ENCODE measurements around the gene OR6V1.

OR6V1 gene

DNA sequence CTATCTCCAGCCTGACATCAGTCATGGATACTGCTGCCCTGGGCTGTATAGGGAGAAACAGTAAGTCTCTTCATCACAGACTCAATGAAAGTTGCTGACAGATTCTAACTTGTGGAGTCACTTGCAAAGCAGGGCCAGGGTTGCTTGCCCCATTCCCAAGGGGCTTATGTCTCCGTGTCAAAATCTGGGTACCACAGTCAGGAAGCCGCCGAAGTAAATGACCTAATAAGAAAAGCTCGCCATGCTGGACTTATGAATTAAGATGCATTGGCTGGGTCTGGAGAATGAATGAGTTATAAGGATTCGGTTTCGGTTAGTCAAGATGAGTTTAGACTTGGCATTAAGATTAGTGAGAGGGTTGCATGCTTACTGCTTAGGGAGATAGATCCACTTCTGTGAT, 10.8 kb upstream of the OR6V1 start:
- H3K4me3 ChIP-seq (ENCODE audit: insufficient read depth, low read depth, low read length, poor library complexity, severe bottlenecking): no peak overlapping the region
- H3K4me1 ChIP-seq (ENCODE audit: control insufficient read depth, insufficient read depth, low read length, poor library complexity, severe bottlenecking): no peaks in the 10 kb centered on the region
- no peak overlapping the region for H3K27ac ChIP-seq (ENCODE audit: insufficient read depth, low read length, poor library complexity, severe bottlenecking)
- H3K27me3 ChIP-seq (replicated peaks; ENCODE audit: control insufficient read depth, insufficient read depth, low read length, poor library complexity, severe bottlenecking): no peaks in the 10 kb centered on the region
- H3K36me3 ChIP-seq (ENCODE audit: control insufficient read depth, insufficient read depth, low read length): no peaks in the 10 kb centered on the region
- no peak for DNase-seq
- H3K9me3 ChIP-seq (ENCODE audit: control insufficient read depth, low read length): no peaks in the 10 kb centered on the region

DNA sequence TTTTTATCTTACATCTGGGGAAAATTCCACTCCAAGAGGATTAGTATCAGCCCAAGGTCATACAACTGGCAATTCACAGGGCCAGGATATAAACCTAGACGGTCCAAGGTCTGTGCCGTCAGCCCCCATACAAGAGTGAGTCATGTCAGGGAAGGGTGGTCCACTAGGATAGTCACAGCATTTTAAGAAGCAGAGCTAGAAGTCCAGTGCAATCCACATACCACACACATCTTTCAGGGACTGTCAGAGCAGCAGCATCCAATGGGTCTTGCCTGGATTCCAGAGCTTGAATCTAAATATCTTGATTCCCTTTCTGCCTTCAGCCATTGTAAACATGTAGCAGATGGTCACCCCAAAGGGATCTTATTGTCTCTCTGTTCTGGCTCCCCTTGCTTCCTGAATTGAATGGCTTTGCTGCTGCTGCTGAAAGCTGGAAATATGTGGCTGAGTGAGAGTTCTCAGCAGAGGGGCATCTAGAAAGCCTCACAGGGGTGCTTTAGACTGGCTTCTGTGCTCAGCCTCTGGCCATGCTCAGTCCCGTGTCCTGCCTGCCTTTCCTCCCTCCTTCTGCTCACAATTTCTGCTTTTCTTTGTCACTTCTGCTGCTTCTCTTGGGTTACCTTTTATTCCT, 9.9 kb upstream of the OR6V1 start:
- H3K36me3 ChIP-seq (ENCODE audit: control insufficient read depth, insufficient read depth, low read length): no peaks in the 10 kb centered on the region
- no peak overlapping the region for H3K27ac ChIP-seq (ENCODE audit: insufficient read depth, low read length, poor library complexity, severe bottlenecking)
- H3K4me3 ChIP-seq (ENCODE audit: insufficient read depth, low read depth, low read length, poor library complexity, severe bottlenecking): no peak overlapping the region
- H3K9me3 ChIP-seq (ENCODE audit: control insufficient read depth, low read length): no peaks in the 10 kb centered on the region
- H3K4me1 ChIP-seq (ENCODE audit: control insufficient read depth, insufficient read depth, low read length, poor library complexity, severe bottlenecking): no peaks in the 10 kb centered on the region
- H3K27me3 ChIP-seq (replicated peaks; ENCODE audit: control insufficient read depth, insufficient read depth, low read length, poor library complexity, severe bottlenecking): no peaks in the 10 kb centered on the region
- DNase-seq: no peak

DNA sequence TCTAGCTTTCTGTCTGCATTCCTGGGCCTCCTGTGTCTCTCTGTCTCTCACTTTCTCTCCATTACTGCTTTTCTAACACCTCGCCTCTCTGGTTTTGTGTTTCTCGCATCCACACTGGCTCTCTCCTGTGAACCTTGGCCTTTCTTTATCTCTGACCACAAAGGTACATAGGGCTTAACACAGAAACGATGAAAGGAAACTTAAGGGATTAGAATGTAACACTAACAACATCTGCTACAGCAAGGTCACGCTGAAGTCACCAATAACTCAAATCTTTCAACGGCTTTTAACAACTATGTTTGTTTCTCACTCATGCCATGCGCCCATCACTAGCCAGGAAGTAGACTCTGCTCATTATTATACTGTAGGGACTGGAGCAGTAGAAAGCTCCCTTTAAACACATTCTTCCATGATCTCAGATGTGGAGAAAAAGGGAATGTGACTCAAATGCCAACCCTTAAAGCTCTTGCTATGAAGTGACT, 9.3 kb upstream of the OR6V1 start:
- no peaks in the 10 kb centered on the region for H3K9me3 ChIP-seq (ENCODE audit: control insufficient read depth, low read length)
- H3K4me1 ChIP-seq (ENCODE audit: control insufficient read depth, insufficient read depth, low read length, poor library complexity, severe bottlenecking): no peaks in the 10 kb centered on the region

DNA sequence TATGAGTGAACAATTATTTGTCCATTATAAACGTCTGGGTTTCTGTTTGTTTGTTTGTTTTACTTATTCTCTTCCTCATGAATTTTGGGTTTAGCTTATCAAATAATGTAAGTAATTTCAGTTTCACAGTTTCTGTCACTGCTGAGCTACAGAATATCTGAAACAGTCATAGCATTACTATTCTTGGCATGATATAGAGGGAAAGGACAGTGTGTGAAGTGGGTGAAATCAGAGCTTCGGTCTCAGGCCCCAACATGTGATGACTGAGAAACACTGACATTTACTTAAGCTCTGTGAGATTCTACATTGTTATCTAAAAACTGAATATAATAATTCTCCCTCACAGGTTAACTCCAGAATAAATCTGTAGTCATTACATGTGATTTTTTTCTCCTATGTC, 8.8 kb upstream of the OR6V1 start:
- no peak overlapping the region for H3K27ac ChIP-seq (ENCODE audit: insufficient read depth, low read length, poor library complexity, severe bottlenecking)
- no peak for DNase-seq
- no peak overlapping the region for H3K4me3 ChIP-seq (ENCODE audit: insufficient read depth, low read depth, low read length, poor library complexity, severe bottlenecking)
- no peaks in the 10 kb centered on the region for H3K27me3 ChIP-seq (replicated peaks; ENCODE audit: control insufficient read depth, insufficient read depth, low read length, poor library complexity, severe bottlenecking)
- H3K9me3 ChIP-seq (ENCODE audit: control insufficient read depth, low read length): no peaks in the 10 kb centered on the region
- no peaks in the 10 kb centered on the region for H3K36me3 ChIP-seq (ENCODE audit: control insufficient read depth, insufficient read depth, low read length)
- H3K4me1 ChIP-seq (ENCODE audit: control insufficient read depth, insufficient read depth, low read length, poor library complexity, severe bottlenecking): no peaks in the 10 kb centered on the region

More for the DNA sequence above, 9.3 kb upstream of the OR6V1 start:
- Histone ChIP-seq H3K4me3 (ENCODE audit: insufficient read depth, low read depth, low read length, poor library complexity, severe bottlenecking) (no peak overlapping the region), H3K27ac (ENCODE audit: insufficient read depth, low read length, poor library complexity, severe bottlenecking) (no peak overlapping the region), H3K36me3 (ENCODE audit: control insufficient read depth, insufficient read depth, low read length) (no peaks in the 10 kb centered on the region), H3K27me3 (replicated peaks; ENCODE audit: control insufficient read depth, insufficient read depth, low read length, poor library complexity, severe bottlenecking) (no peaks in the 10 kb centered on the region)
- DNase-seq: no peak

DNA sequence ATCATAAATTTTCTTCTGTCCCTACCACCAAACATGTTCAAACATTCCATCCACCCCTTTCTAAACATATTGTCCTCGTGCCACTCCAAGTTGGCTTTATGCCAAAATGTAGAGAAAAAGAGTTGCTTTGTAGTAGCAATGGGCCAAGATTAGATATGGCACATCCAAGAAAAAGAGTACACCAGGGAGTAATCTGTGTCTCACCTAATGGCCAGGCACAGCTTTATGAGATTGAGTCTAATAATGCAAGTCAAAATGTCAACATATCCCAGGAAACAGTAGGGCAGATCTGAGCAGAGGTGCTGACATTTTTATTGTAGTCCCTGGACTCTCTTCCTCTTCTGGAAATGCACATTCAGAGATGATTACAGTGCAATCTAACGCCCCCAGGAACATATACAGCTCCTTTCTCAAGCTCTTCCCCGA, 5.7 kb upstream of the OR6V1 start:
- DNase-seq: no peak
- Histone ChIP-seq H3K4me1 (ENCODE audit: control insufficient read depth, insufficient read depth, low read length, poor library complexity, severe bottlenecking) (no peaks in the 10 kb centered on the region), H3K27me3 (replicated peaks; ENCODE audit: control insufficient read depth, insufficient read depth, low read length, poor library complexity, severe bottlenecking) (no peaks in the 10 kb centered on the region)

DNA sequence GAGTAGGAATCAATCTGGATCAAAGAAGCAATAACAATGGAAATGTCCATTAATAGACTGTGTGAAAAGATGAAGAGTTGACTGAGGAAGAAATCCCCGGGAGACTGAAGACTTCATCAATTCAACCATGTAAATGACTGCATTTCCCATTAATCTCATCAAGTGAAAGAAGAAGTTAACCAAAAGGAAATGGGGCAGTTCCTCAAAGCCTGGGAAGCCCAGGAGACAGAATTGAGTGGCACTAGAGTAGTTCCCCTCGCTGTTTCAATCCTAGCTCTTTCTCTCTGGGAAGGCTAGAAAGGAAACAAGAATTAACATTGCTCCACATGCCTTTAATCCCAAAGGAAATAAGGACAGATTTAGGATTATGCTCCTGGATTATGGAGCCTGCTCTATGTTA, 4.8 kb upstream of the OR6V1 start:
- DNase-seq: no peak

More for the DNA sequence above, 5.7 kb upstream of the OR6V1 start:
- H3K9me3 ChIP-seq (ENCODE audit: control insufficient read depth, low read length): no peaks in the 10 kb centered on the region
- H3K36me3 ChIP-seq (ENCODE audit: control insufficient read depth, insufficient read depth, low read length): no peaks in the 10 kb centered on the region
- no peak overlapping the region for H3K4me3 ChIP-seq (ENCODE audit: insufficient read depth, low read depth, low read length, poor library complexity, severe bottlenecking)
- no peak overlapping the region for H3K27ac ChIP-seq (ENCODE audit: insufficient read depth, low read length, poor library complexity, severe bottlenecking)

DNA sequence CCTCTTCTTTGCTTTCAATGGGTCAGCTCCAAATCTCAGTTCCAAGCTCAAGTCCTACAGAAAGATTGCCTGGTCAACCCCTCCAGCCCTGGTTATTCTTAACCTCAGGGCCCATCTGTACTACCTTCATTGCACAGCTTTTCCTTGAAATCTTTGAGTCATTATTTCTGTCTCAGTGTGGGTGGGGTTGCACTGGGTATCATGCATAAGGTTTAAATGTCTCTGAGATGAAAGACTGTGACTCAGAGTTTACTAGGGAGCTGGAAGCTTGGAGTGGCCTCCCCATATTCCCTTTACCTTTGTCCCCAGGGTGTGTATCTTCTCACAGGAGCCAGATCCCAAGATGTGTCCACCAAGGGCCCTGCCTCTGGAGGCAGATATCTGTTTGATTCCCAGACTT, 3.3 kb upstream of the OR6V1 start:
- Histone ChIP-seq H3K9me3 (ENCODE audit: control insufficient read depth, low read length) (no peaks in the 10 kb centered on the region), H3K4me3 (ENCODE audit: insufficient read depth, low read depth, low read length, poor library complexity, severe bottlenecking) (no peak overlapping the region), H3K4me1 (ENCODE audit: control insufficient read depth, insufficient read depth, low read length, poor library complexity, severe bottlenecking) (no peaks in the 10 kb centered on the region), H3K27ac (ENCODE audit: insufficient read depth, low read length, poor library complexity, severe bottlenecking) (no peak overlapping the region), H3K27me3 (replicated peaks; ENCODE audit: control insufficient read depth, insufficient read depth, low read length, poor library complexity, severe bottlenecking) (no peaks in the 10 kb centered on the region), H3K36me3 (ENCODE audit: control insufficient read depth, insufficient read depth, low read length) (no peaks in the 10 kb centered on the region)
- DNase-seq: no peak

More for the DNA sequence above, 4.8 kb upstream of the OR6V1 start:
- H3K27ac ChIP-seq (ENCODE audit: insufficient read depth, low read length, poor library complexity, severe bottlenecking): no peak overlapping the region
- no peaks in the 10 kb centered on the region for H3K27me3 ChIP-seq (replicated peaks; ENCODE audit: control insufficient read depth, insufficient read depth, low read length, poor library complexity, severe bottlenecking)
- H3K4me3 ChIP-seq (ENCODE audit: insufficient read depth, low read depth, low read length, poor library complexity, severe bottlenecking): no peak overlapping the region
- no peaks in the 10 kb centered on the region for H3K9me3 ChIP-seq (ENCODE audit: control insufficient read depth, low read length)
- H3K36me3 ChIP-seq (ENCODE audit: control insufficient read depth, insufficient read depth, low read length): no peaks in the 10 kb centered on the region
- H3K4me1 ChIP-seq (ENCODE audit: control insufficient read depth, insufficient read depth, low read length, poor library complexity, severe bottlenecking): no peaks in the 10 kb centered on the region

DNA sequence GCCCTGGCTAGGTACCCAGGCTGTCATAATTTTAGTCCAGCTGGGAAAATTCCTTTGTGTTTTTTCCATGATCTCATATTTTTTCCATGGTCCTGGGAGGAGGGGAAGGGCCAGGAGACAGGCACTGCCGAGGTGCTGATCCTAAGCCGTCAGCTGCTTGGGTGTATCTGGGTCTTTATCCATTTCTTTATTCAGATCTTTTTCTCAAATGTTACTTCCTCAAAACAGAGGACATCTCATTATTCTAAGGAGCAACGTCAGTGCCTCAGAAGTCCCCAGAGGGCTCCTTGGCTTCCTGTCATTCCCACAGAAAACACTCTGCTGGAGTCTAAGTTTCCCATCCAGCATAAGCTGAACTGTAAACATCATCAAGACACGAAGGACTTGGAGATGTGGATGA, 2.8 kb upstream of the OR6V1 start:
- Histone ChIP-seq H3K27ac (ENCODE audit: insufficient read depth, low read length, poor library complexity, severe bottlenecking) (no peak overlapping the region), H3K4me3 (ENCODE audit: insufficient read depth, low read depth, low read length, poor library complexity, severe bottlenecking) (no peak overlapping the region), H3K36me3 (ENCODE audit: control insufficient read depth, insufficient read depth, low read length) (no peaks in the 10 kb centered on the region), H3K4me1 (ENCODE audit: control insufficient read depth, insufficient read depth, low read length, poor library complexity, severe bottlenecking) (no peaks in the 10 kb centered on the region), H3K27me3 (replicated peaks; ENCODE audit: control insufficient read depth, insufficient read depth, low read length, poor library complexity, severe bottlenecking) (no peaks in the 10 kb centered on the region), H3K9me3 (ENCODE audit: control insufficient read depth, low read length) (no peaks in the 10 kb centered on the region)
- DNase-seq: no peak

DNA sequence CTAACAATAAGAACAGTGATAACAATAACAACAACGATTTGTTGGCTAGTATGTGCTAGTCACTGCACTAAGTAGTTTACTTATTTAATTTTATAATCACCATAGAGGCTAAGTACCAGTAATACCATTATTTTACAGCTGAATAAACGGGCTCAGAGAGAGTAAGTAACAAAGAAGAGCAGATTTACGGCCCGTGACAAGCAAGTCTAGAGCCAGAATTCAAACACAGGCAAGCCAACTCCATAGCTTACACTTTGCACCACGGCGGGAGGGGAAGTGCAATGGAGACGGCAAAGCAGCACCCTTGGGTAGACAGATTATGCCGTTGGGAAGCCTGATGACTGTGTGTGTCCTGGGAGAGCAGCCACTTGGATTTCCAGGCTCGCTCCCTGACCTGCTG, 1.2 kb upstream of the OR6V1 start:
- Histone ChIP-seq H3K36me3 (ENCODE audit: control insufficient read depth, insufficient read depth, low read length) (no peaks in the 10 kb centered on the region), H3K4me1 (ENCODE audit: control insufficient read depth, insufficient read depth, low read length, poor library complexity, severe bottlenecking) (no peaks in the 10 kb centered on the region), H3K9me3 (ENCODE audit: control insufficient read depth, low read length) (no peaks in the 10 kb centered on the region), H3K27me3 (replicated peaks; ENCODE audit: control insufficient read depth, insufficient read depth, low read length, poor library complexity, severe bottlenecking) (no peaks in the 10 kb centered on the region), H3K4me3 (ENCODE audit: insufficient read depth, low read depth, low read length, poor library complexity, severe bottlenecking) (no peak overlapping the region), H3K27ac (ENCODE audit: insufficient read depth, low read length, poor library complexity, severe bottlenecking) (no peak overlapping the region)
- no peak for DNase-seq

DNA sequence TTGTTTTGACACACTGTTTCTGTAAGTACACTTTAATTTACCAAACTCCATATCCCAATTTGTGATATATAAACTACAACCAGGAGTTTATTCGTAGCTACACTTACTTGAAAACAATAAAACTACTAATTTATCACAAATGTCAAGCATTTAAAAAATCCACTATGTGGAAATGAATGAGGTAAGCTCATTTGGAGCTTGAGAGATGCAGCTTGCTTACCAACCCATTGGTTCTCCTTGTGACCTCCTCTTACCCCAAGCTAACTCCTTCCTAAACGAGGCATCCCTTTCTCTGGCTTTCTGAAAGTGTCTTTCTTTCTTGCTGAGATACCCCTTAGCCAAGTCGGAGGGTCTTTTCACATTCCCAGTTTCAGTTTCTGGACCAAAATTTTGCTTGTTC, 2.5 kb downstream of the OR6V1 start:
- Histone ChIP-seq H3K27me3 (replicated peaks; ENCODE audit: control insufficient read depth, insufficient read depth, low read length, poor library complexity, severe bottlenecking) (no peaks in the 10 kb centered on the region), H3K4me1 (ENCODE audit: control insufficient read depth, insufficient read depth, low read length, poor library complexity, severe bottlenecking) (no peaks in the 10 kb centered on the region), H3K27ac (ENCODE audit: insufficient read depth, low read length, poor library complexity, severe bottlenecking) (no peak overlapping the region), H3K4me3 (ENCODE audit: insufficient read depth, low read depth, low read length, poor library complexity, severe bottlenecking) (no peak overlapping the region), H3K9me3 (ENCODE audit: control insufficient read depth, low read length) (no peaks in the 10 kb centered on the region), H3K36me3 (ENCODE audit: control insufficient read depth, insufficient read depth, low read length) (no peaks in the 10 kb centered on the region)
- DNase-seq: no peak

All from effector memory CD4-positive, alpha-beta T cell (primary cell).